ENCODE results near the gene SAP30L.

The SAP30L gene

GRCh38 chr5:154419236-154419635 is 26.6 kb upstream of the SAP30L start:
- Histone ChIP-seq H3K9ac (ENCODE audit: low read length) (no peak overlapping the region), H3K9me2 (replicated peaks; ENCODE audit: insufficient read depth, low read length) (no peaks in the 10 kb centered on the region), H3K27ac (ENCODE audit: low read length) (no peak overlapping the region), H3K4me2 (ENCODE audit: low read depth, low read length) (no peak overlapping the region), H3K4me3 (ENCODE audit: low read length) (no peak overlapping the region), H3K4me1 (ENCODE audit: low read length) (no peaks in the 10 kb centered on the region), H3K36me3 (replicated peaks; ENCODE audit: insufficient read depth, low read length) (no peaks in the 10 kb centered on the region), H3F3A (ENCODE audit: insufficient read depth, low read length) (no peaks in the 10 kb centered on the region), H3K27me3 (replicated peaks; ENCODE audit: insufficient read depth, low read length) (no peaks in the 10 kb centered on the region), H4K20me1 (ENCODE audit: insufficient read depth, low read length) (no peaks in the 10 kb centered on the region), H3K9me3 (replicated peaks; ENCODE audit: insufficient read depth, low read length) (no peaks in the 10 kb centered on the region), H2AFZ (ENCODE audit: low read length) (no peak overlapping the region), H3K79me2 (ENCODE audit: low read length) (no peaks in the 10 kb centered on the region)
- no peak for DNase-seq
- TF ChIP-seq CTCF (IDR thresholded peaks at IDR 0.05; ENCODE audit: low read length) (no peak), EZH2 (optimal IDR thresholded peaks at IDR 0.05; ENCODE audit: low read depth, low read length) (no peak), EZH2phosphoT487 (IDR thresholded peaks at IDR 0.05; ENCODE audit: low read length) (no peak)

- Histone ChIP-seq H3K4me1 (ENCODE audit: low read length) (no peaks in the 10 kb centered on the region), H3K27ac (ENCODE audit: low read length) (no peak overlapping the region), H3K9me3 (replicated peaks; ENCODE audit: insufficient read depth, low read length) (no peaks in the 10 kb centered on the region), H3K79me2 (ENCODE audit: low read length) (no peaks in the 10 kb centered on the region), H3F3A (ENCODE audit: insufficient read depth, low read length) (no peaks in the 10 kb centered on the region), H3K9me2 (replicated peaks; ENCODE audit: insufficient read depth, low read length) (no peaks in the 10 kb centered on the region), H3K36me3 (replicated peaks; ENCODE audit: insufficient read depth, low read length) (no peaks in the 10 kb centered on the region), H4K20me1 (ENCODE audit: insufficient read depth, low read length) (no peaks in the 10 kb centered on the region), H3K9ac (ENCODE audit: low read length) (no peak overlapping the region), H3K4me2 (ENCODE audit: low read depth, low read length) (no peak overlapping the region), H3K4me3 (ENCODE audit: low read length) (no peak overlapping the region), H3K27me3 (replicated peaks; ENCODE audit: insufficient read depth, low read length) (no peaks in the 10 kb centered on the region), H2AFZ (ENCODE audit: low read length) (no peak overlapping the region)
- peak; percentile 22 for DNase-seq
- peak; percentile 63 for TF ChIP-seq CTCF (IDR thresholded peaks at IDR 0.05; ENCODE audit: low read length)
- TF ChIP-seq EZH2 (optimal IDR thresholded peaks at IDR 0.05; ENCODE audit: low read depth, low read length) = no peak
- no peak for TF ChIP-seq EZH2phosphoT487 (IDR thresholded peaks at IDR 0.05; ENCODE audit: low read length)
These were observed 23.9 kb upstream of the SAP30L start for GRCh38 chr5:154421868-154422267.

GRCh38 chr5:154422298-154422697 is 23.5 kb upstream of the SAP30L start:
- Histone ChIP-seq H3K4me3 (ENCODE audit: low read length) (no peak overlapping the region), H3F3A (ENCODE audit: insufficient read depth, low read length) (no peaks in the 10 kb centered on the region), H3K27ac (ENCODE audit: low read length) (no peak overlapping the region), H3K79me2 (ENCODE audit: low read length) (no peaks in the 10 kb centered on the region), H3K9ac (ENCODE audit: low read length) (no peak overlapping the region), H3K9me2 (replicated peaks; ENCODE audit: insufficient read depth, low read length) (no peaks in the 10 kb centered on the region), H3K27me3 (replicated peaks; ENCODE audit: insufficient read depth, low read length) (no peaks in the 10 kb centered on the region), H4K20me1 (ENCODE audit: insufficient read depth, low read length) (no peaks in the 10 kb centered on the region), H3K9me3 (replicated peaks; ENCODE audit: insufficient read depth, low read length) (no peaks in the 10 kb centered on the region), H2AFZ (ENCODE audit: low read length) (no peak overlapping the region), H3K36me3 (replicated peaks; ENCODE audit: insufficient read depth, low read length) (no peaks in the 10 kb centered on the region), H3K4me2 (ENCODE audit: low read depth, low read length) (no peak overlapping the region), H3K4me1 (ENCODE audit: low read length) (no peaks in the 10 kb centered on the region)
- no peak for DNase-seq
- TF ChIP-seq EZH2 (optimal IDR thresholded peaks at IDR 0.05; ENCODE audit: low read depth, low read length) = no peak
- TF ChIP-seq CTCF (IDR thresholded peaks at IDR 0.05; ENCODE audit: low read length) = no peak
- no peak for TF ChIP-seq EZH2phosphoT487 (IDR thresholded peaks at IDR 0.05; ENCODE audit: low read length)
